GM13976 (cell line): ENCODE data around the gene TTK.

ENCODE experiments used
- DNase-seq: peaks from one replicate; pipeline ENCODE4 v3.0.0; 2012; ENCODE audit warnings: low spot score
- CTCF ChIP-seq: IDR thresholded peaks from 2 replicates; pipeline ENCODE4 v1.5.1; 2012; ENCODE audit warnings: borderline replicate concordance, mild to moderate bottlenecking; ENCODE audit not compliant: insufficient read depth; ENCODE audit errors: extremely low read depth, missing control alignments, control extremely low read depth
- in situ Hi-C: fragments of 300-500 bp; cut with MboI; formaldehyde crosslinking; loops from one replicate; pipeline ENCODE4 v1.12.0; 2022; ENCODE audit warnings: low sequenced_read_pairs, mixed read lengths, inconsistent platforms; ENCODE audit not compliant: unreplicated experiment

The TTK gene

GRCh38 chr6:79981652-79982051 is 22.8 kb upstream of the TTK start:
- in situ Hi-C loops: no loop called here
- TF ChIP-seq CTCF: no peak
- DNase-seq: no peak

GRCh38 chr6:79984261-79984660 is 20.2 kb upstream of the TTK start:
- in situ Hi-C loops: no loop called here
- TF ChIP-seq CTCF: no peak
- no peak for DNase-seq

GRCh38 chr6:79985128-79985527 is 19.3 kb upstream of the TTK start:
- TF ChIP-seq CTCF: no peak
- in situ Hi-C loops: no loop called here
- DNase-seq: no peak

GRCh38 chr6:79989641-79990040 is 14.8 kb upstream of the TTK start:
- TF ChIP-seq CTCF: no peak
- no peak for DNase-seq
- in situ Hi-C loops: no loop called here

- no peak for DNase-seq
- no peak for TF ChIP-seq CTCF
- in situ Hi-C loops: no loop called here
Measured at GRCh38 chr6:79993012-79993910, 11.2 kb upstream of the TTK start.

- DNase-seq: no peak
Measured at GRCh38 chr6:79993911-79994309, 10.5 kb upstream of the TTK start.

More at GRCh38 chr6:79993911-79994309, 10.5 kb upstream of the TTK start:
- TF ChIP-seq CTCF: no peak
- in situ Hi-C loops: no loop called here
